HG03196 (cell line): Measurements from ENCODE around the gene KCNF1.
"Not testable (repeated sequence)": the region's sequence is repeated elsewhere in the genome, so short reads cannot be mapped to it uniquely, and the experiment has no call there.

Experiments used
- ATAC-seq: cut with Tn5 transposase; IDR thresholded peaks from one replicate; pipeline ENCODE4 v1.9.1; 2021; ENCODE audit not compliant: unreplicated experiment

Gene KCNF1

GRCh38 chr2:10935953-10936942, 24.5 kb downstream of the KCNF1 start:
- ATAC-seq, result no peak

- ATAC-seq, result no peak
Measured at GRCh38 chr2:10939058-10939457, 27.3 kb downstream of the KCNF1 start.

DNA sequence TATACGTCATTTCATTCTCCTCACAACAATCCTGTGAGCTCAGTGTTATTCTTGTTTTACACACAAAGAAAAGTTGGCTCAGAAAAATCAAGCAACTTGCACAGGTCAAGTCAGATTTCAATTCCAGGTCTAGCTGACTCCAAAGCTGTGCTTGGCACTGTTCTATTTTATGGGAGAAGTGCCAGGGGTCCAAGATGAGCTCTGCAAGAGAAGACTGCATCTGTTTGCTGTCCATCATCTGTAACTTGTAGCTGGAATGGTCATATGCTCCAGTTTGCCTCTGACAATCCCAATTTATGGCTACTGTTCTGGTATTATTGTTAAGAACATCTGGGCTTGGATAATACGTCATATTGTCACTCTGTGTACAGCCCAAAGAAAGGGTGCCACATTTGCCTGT, 28.9 kb downstream of the KCNF1 start:
- ATAC-seq, result no peak

DNA sequence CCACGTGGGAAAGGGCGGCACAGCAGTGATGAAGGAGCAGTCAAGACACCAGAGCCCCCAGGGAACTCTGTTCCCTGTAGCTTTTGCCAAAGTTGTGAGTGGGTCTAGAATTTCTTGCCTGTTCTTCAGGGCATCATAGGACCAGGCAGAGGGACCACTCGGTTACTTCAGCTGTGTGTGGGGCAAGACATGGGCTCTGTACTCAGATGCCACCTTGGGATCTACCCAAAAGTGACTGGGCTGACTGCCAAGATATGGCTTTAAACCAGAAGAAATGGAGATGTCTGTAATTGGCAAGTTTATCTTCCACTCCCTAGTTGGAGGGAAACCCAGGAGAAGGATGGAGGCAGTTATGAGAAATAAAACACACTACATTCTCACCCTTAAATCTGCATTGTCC, 29.6 kb downstream of the KCNF1 start:
- ATAC-seq, result no peak

GRCh38 chr2:10944799-10945198, 33.1 kb downstream of the KCNF1 start:
- ATAC-seq, result no peak

- ATAC-seq, result no peak
Measured at GRCh38 chr2:10946394-10946793, 34.7 kb downstream of the KCNF1 start.

GRCh38 chr2:10947005-10947440, 35.3 kb downstream of the KCNF1 start:
- ATAC-seq, result no peak

DNA sequence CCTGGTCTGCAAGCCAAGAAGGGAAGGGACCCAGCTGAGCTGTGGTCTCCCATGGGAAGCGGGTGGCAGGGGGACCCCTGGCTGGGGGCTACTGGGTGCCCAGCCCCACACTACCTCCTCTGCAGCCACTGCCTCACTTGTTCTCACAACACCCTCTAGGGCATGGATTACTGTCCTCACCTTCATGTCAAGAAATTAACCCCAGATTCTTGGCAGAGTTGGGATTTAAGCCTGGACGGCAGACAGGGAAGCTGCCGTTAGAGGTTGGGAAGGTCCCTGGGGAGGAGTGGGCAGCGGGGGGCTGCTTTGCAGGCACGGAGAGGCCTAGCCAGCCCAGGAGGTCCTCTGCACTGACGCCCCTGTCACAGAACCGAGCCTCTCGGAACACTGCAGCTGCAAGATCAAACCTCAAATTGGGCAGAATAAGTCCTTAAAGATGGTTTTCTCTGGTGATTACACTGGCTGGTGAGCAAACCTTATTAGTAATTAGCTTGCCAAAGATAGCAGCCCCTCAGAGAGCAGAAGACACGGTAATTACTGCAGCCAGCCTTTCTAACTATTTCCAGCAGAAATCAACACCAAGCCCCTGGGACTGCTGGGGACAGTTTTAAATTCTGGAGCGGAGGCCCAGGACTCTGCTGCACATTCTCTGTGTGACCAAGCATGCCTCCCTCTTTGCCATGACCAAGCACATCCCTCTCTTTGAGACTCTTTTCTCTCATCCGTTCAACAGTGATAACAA, 35.9 kb downstream of the KCNF1 start:
- ATAC-seq, result no peak

- no peak for ATAC-seq
Measured at GRCh38 chr2:10948188-10948564, 36.4 kb downstream of the KCNF1 start.

GRCh38 chr2:10948606-10949230, 37.0 kb downstream of the KCNF1 start:
- no peak for ATAC-seq

DNA sequence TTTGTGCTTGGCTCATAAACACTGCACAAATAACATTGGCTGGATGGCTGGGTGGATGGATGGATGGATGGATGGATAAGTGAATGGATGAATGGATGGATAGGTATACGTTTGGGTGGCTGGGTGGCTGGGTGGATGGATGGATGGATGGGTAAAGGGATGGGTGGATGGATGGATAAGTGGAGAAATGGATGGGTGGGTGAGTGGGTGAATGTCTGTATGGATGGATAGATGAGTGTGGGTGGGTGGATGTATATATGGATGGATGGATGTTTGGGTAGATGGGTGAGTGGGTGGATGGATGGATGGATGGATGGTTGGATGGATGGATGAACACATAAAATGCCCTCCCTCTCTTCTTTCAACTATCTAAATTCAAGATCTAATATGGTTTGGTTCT, 38.1 kb downstream of the KCNF1 start:
- ATAC-seq, result no peak

GRCh38 chr2:10951558-10952414, 40.1 kb downstream of the KCNF1 start:
- no peak for ATAC-seq

- ATAC-seq, result no peak
Measured at GRCh38 chr2:10954416-10954815, 42.7 kb downstream of the KCNF1 start.

DNA sequence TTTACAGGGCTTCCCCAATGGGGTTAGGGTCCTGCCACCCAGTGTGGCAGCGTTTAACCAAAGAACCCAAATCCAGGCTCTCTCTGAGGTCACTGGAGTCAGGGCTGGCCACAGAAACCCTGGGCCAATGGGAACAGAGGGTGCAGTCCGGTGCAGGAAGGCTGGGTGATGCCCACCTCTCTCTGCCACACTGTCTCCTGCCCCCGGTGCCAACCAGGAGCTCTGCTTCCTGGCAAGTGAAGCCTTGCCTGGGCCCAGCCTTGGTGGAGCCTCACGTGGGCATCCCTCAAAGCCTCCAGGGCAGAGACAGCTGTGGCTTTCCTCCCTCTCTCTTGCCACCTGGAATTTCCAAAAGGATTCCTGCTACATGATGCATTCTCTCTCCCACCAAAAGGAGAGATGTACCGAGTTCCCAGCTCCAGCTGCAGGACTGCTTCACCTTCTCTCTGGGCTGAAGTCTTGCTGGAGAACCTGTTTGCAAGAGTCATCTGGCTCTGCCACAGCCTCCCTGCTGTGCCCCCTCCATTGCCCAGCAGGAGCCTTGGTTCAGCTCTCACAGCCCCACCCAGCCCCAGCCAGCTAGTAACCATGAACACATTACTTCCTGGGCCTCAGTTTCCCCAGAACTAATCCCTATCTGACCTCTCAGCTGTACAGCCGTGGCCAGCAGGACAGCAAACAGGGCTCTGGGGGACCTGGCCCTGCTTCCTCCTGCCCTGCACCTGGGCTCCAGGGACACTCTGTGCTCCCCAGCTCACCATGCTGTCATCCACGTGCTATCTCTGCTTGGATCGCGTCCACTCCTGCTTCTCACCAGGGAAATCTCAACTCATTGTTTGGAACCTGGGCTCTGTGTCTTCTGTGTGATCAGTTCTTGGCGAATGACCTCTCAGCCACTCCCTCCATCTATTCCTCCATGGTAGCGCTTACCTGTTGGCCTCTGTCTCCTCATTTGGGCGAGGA, 43.4 kb downstream of the KCNF1 start:
- ATAC-seq, result no peak

- no peak for ATAC-seq
Measured at GRCh38 chr2:10956006-10956790, 44.5 kb downstream of the KCNF1 start.

GRCh38 chr2:10957391-10957790, 45.7 kb downstream of the KCNF1 start:
- ATAC-seq, result no peak

DNA sequence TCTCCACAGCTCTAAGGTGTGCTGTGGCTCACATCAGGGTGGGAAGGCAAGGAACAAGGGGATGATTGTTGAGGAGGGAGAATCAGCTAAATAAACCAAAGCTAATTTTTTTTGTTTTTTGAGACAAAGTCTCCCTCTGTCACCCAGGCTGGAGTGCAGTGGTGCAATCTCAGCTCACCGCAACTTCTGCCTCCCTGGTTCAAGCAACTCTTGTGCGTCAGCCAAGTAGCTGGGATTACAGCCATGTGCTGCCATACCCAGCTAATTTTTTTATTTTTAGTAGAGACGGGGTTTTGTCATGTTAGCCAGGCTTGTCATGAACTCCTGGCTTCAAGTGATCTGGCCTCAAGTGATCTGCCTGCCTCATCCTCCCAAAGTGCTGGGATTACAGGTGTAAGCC, 46.7 kb downstream of the KCNF1 start:
- not testable (repeated sequence) for ATAC-seq

DNA sequence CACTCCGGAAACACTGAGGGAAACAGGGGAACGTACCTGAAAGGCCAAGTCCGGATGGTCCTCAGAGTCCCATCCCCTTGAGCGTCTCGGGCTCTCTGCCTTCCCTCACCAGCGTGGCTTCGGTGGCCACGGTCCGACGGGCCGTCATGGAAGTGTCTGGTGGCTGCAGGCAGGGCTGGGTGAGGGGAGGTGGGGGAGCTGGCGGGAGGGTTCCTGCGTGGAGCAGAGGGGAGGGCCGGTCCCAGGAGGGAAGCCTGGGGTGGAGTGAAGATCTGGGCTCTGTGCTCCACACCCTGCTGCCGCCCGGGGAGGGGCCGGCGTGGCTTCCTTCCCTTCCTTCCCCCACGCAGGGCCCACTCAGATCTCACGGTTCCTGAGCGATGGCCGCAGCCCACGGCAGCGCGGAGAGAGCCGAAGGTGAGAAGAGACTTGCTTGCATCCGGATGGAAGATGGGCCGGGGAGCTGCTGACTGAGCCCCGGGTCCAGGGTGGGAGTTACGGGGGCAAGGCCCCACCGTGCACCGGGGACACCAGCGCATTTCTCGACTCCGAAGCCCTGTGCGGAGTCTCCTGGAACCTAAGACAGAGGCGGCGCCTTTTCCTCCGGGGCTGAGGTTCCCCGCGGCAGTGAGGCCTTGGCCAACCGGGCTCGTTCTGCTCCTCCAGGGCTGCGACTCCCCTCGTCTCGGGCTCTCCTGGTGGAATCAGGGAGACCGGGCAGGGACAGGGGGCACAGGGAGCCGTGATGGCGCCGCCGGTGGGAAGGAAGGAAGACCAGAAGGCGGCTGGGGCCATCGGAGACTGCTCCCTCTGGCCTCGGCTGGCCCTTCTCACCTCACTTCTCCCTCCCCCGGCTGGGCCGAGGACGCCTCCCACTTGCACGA, 49.1 kb downstream of the KCNF1 start:
- ATAC-seq, result no peak
